Spleen (tissue), 11 donors: ENCODE data around the gene FNDC5. TPM values are rescaled to one million over a fixed set of nuclear protein-coding genes. Genes with fewer than 3 reads are reported as not detected.

Source experiments
- DNase-seq: peaks from one replicate; pipeline ENCODE4 v3.0.0-alpha.2; 2020
- H3K27ac ChIP-seq, 8 donors: fragments of 200-600 bp; sonication (generic) in 7 of 8; 1 replicate in 4 of 8; 2 replicates in 4 of 8; pipeline versions ENCODE4 v1.5.0 to v1.8.0; 2016 to 2021; ENCODE audit warnings: inconsistent platforms in 4 of 8, mild to moderate bottlenecking in 4 of 8, moderate library complexity in 1 of 8
- H3K27me3 ChIP-seq, 7 donors: fragments of 200-600 bp; sonication (generic) in 6 of 7; replicated peaks in 1 of 7; 1 replicate in 4 of 7; 2 replicates in 3 of 7; pipeline versions ENCODE4 v1.5.0 to v1.8.0; 2016 to 2021; ENCODE audit warnings: inconsistent platforms in 3 of 7, mild to moderate bottlenecking in 1 of 7
- H3K36me3 ChIP-seq, 6 donors: fragments of 200-600 bp; sonication (generic) in 5 of 6; 1 replicate in 4 of 6; 2 replicates in 2 of 6; pipeline versions ENCODE4 v1.5.0 to v1.8.0; 2016 to 2021; ENCODE audit warnings: inconsistent platforms in 2 of 6
- H3K4me1 ChIP-seq, 6 donors: fragments of 200-600 bp; sonication (generic) in 5 of 6; 1 replicate in 3 of 6; 2 replicates in 3 of 6; pipeline versions ENCODE4 v1.5.0 to v1.8.0; 2016 to 2021; ENCODE audit warnings: inconsistent platforms in 3 of 6
- H3K4me3 ChIP-seq, 8 donors: fragments of 200-600 bp; sonication (generic) in 7 of 8; 1 replicate in 4 of 8; 2 replicates in 4 of 8; pipeline versions ENCODE4 v1.5.0 to v1.8.0; 2016 to 2021; ENCODE audit warnings: inconsistent platforms in 4 of 8, mild to moderate bottlenecking in 4 of 8, moderate library complexity in 2 of 8
- H3K9me3 ChIP-seq, 8 donors: fragments of 200-600 bp; sonication (generic) in 7 of 8; 1 replicate in 4 of 8; 2 replicates in 4 of 8; pipeline versions ENCODE4 v1.5.0 to v1.8.0; 2016 to 2021; ENCODE audit warnings: inconsistent platforms in 4 of 8
- POLR2A ChIP-seq, 3 donors: fragments of 450-650 bp; IDR thresholded peaks; one replicate each; pipeline ENCODE4 v1.5.1; 2017; ENCODE audit warnings: antibody characterized with exemption in 3 of 3, mild to moderate bottlenecking in 1 of 3
- POLR2AphosphoS5 ChIP-seq, 3 donors: sonication (generic); formaldehyde crosslinking; IDR thresholded peaks; one replicate each; pipeline ENCODE4 v1.5.1; 2017; ENCODE audit warnings: antibody characterized with exemption in 3 of 3
- WGBS, 5 donors: extraction: QIAGEN DNeasy Blood & Tissue Kit in 3 of 5; methylation state at CpG; one replicate each; pipeline versions ENCODE4 v1.1.5 to v1.1.7; 2013 to 2018; 5-methylcytosine and 5-hydroxymethylcytosine counted together
- intact Hi-C: fragments of 100-400 bp; cut with DNase I; formaldehyde crosslinking; loops from one replicate; pipeline ENCODE4 v1.15.0; 2023; ENCODE audit warnings: low total_unique reads
- polyA plus RNA-seq, 3 donors: library from polyadenylated mRNA; stranded (reverse); fragments of 200-250 nt; gene quantifications; one replicate each; pipeline ENCODE4 v1.2.1, GENCODE V29; 2013
- total RNA-seq, 7 donors: library from RNA; depleted of rRNA in 3 of 7; stranded (reverse); fragments of >200 nt in 3 of 7; fragmentation: NEBNext Ultra II Directional in 4 of 7; extraction: Animal tissue kit (Norgen Biotek cat#: 25700) in 4 of 7; gene quantifications; one replicate each; pipeline versions ENCODE4 v1.1.0 to v1.2.1, GENCODE V29; 2016 to 2021
- TF ChIP-seq, protein P1 (sequence below), 11 experiments: fragments of 200-600 bp in 7 of 11; fragments of 450-650 bp in 4 of 11; sonication (generic) in 4 of 11; IDR thresholded peaks in 8 of 11; conservative IDR thresholded peaks in 3 of 11; 1 replicate in 7 of 11; 2 replicates in 4 of 11; pipeline versions ENCODE4 v1.4.0 to v1.8.0; 2016 to 2021; ENCODE audit warnings: antibody characterized with exemption in 11 of 11, inconsistent platforms in 4 of 11, mild to moderate bottlenecking in 1 of 11
- donor health status: healthy with polysubstance abuse.
- donor health status: DM: no; HTN: no; CAD: no; lungs with moderate emphysema.
- donor health status: DM: no; HTN: no; CAD: no.
- donor health status: Bipolar disorder and iron deficiency.
- donor health status: healthy.
- donor health status: DM: no; HTN: no; CAD: no.
- donor health status: DM: yes; HTN: yes; CAD: no.

The FNDC5 gene
- total and polyA plus RNA-seq, 10 donors, result 0.30 TPM; not detected in 8

DNA sequence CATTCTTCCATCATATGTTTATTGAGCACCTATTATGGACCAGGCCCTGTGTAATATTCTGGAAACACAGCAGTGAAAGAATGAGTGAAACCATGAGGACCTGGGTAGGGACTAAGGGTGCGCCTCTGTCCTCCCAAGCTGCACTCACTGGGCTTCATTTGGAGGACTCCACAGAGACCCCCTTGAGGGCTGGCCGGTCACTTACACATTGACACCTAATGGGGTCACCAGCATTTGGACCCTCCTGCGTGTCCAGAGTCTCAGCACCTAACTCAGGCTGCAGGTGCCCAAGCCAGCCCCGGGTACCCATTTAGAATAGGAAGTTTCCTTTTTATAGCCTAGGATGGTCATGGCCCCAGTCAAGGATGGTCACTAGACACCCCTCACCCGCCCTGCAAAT, 2.8 kb upstream of the FNDC5 start:
- Histone ChIP-seq H3K9me3 (no peaks in the 10 kb centered on the region), H3K27ac (no peak overlapping the region), H3K4me3 (no peak overlapping the region), H3K36me3 (peaks cover 0 to 5% (median 0%) of the 10 kb centered on the region in 6 donors), H3K4me1 (peaks cover 8 to 40% (median 27%) of the 10 kb centered on the region in 6 donors), H3K27me3 (peaks cover 0 to 91% (median 29%) of the 10 kb centered on the region in 7 donors)
- intact Hi-C loops, result loop anchor here (5.0 kb wide), 1 partner anchor 161 kb away; no protein-coding TSS in a partner anchor
- no peak for TF ChIP-seq POLR2A (IDR thresholded peaks at IDR 0.05)
- no peak for TF ChIP-seq POLR2AphosphoS5 (IDR thresholded peaks at IDR 0.05)
- TF ChIP-seq, protein P1, sequence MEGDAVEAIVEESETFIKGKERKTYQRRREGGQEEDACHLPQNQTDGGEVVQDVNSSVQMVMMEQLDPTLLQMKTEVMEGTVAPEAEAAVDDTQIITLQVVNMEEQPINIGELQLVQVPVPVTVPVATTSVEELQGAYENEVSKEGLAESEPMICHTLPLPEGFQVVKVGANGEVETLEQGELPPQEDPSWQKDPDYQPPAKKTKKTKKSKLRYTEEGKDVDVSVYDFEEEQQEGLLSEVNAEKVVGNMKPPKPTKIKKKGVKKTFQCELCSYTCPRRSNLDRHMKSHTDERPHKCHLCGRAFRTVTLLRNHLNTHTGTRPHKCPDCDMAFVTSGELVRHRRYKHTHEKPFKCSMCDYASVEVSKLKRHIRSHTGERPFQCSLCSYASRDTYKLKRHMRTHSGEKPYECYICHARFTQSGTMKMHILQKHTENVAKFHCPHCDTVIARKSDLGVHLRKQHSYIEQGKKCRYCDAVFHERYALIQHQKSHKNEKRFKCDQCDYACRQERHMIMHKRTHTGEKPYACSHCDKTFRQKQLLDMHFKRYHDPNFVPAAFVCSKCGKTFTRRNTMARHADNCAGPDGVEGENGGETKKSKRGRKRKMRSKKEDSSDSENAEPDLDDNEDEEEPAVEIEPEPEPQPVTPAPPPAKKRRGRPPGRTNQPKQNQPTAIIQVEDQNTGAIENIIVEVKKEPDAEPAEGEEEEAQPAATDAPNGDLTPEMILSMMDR (IDR thresholded peaks at IDR 0.05 in 8 of 11, conservative IDR thresholded peaks at IDR 0.05 in 3 of 11), result no peak
- 71 to 86% (median 76%) methylated on average over 5 of the region's 5 CpGs for WGBS, 5 donors
- DNase-seq, result peak; percentile 24

DNA sequence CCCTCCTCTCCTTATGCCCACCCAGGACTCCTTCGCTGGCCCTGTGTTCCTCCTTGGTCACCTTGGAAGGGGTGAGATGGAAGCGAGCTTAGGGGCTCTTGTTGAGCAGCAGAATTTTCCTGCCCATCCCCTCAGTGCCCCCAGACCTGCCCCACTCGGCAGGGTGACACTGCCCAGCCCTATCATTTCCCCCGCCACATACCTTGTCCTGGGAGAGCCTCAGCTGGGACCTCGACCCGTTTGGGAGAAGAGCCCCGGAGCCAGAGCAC, 1.4 kb upstream of the FNDC5 start:
- intact Hi-C loops, result loop anchor here (5.0 kb wide), 1 partner anchor 160 kb away; no protein-coding TSS in a partner anchor
- H3K27ac ChIP-seq, result no peak overlapping the region
- H3K4me1 ChIP-seq, result peaks cover 8 to 40% (median 27%) of the 10 kb centered on the region in 6 donors
- no peaks in the 10 kb centered on the region for H3K9me3 ChIP-seq
- 44 to 59% (median 47%) methylated on average over 7 of the region's 7 CpGs for WGBS, 5 donors
- no peak for TF ChIP-seq POLR2AphosphoS5 (IDR thresholded peaks at IDR 0.05)
- TF ChIP-seq POLR2A (IDR thresholded peaks at IDR 0.05), result no peak
- TF ChIP-seq, protein P1 (IDR thresholded peaks at IDR 0.05 in 8 of 11, conservative IDR thresholded peaks at IDR 0.05 in 3 of 11), result no peak
- peaks cover 0 to 77% (median 29%) of the 10 kb centered on the region in 7 donors for H3K27me3 ChIP-seq
- H3K36me3 ChIP-seq, result peaks cover 0 to 14% (median 0%) of the 10 kb centered on the region in 6 donors
- H3K4me3 ChIP-seq, result peak overlapping the region in 2 of 8 donors; percentile 17 to 48
- DNase-seq, result no peak

DNA sequence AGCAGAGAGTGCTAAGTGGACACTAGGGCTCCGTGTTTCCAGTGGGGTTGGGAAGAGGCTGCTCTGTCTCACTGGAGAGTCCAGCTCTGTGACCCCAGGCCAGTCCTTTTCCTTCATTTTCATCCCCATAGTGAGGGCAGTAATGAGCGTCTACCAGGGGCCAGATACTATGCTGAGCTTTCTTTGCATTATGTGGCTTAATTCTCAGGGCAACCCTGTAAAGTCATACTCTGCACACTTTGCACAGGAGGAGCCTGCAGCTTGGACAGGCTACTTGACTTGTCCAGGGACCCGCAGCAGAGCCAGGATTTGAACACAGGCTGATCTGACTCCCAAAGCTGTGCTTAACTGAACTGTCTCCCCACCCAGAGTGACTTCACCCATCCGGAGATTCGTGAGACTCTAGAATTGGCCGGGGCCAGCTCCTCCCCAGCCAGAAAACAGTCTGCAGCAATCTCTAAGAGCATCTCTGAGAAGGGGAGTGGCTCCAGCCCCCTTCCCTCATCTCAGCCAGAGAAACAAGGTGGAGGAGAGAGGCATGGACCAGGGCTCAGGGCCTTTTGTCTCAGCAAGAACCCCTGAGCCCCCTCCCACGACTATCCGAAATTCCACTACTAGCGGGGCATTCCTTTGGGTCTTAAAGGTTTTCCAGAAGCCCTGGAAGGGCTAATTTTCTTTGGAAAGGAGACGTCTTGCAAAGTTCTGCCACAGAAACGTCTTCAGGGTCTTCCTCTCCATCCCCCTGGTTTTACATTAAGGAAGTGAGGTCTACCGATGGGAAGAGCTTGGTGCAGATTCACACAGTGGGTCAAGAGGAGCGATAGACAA, 866 bp upstream of the FNDC5 start:
- H3K9me3 ChIP-seq, result no peaks in the 10 kb centered on the region
- peak overlapping the region in 6 of 8 donors; percentile 15 to 65 (median 26) for H3K4me3 ChIP-seq
- intact Hi-C loops, result loop anchor here (5.0 kb wide), 1 partner anchor 159 kb away; no protein-coding TSS in a partner anchor
- H3K36me3 ChIP-seq, result peaks cover 0 to 14% (median 0%) of the 10 kb centered on the region in 6 donors
- no peak overlapping the region for H3K27ac ChIP-seq
- TF ChIP-seq POLR2A (IDR thresholded peaks at IDR 0.05) (no peak), POLR2AphosphoS5 (IDR thresholded peaks at IDR 0.05) (no peak)
- TF ChIP-seq, protein P1 (IDR thresholded peaks at IDR 0.05 in 8 of 11, conservative IDR thresholded peaks at IDR 0.05 in 3 of 11), result no peak
- whole genome bisulfite sequencing, 5 donors, result 49 to 60% (median 51%) methylated on average over 12 to 13 of the region's 13 CpGs
- H3K4me1 ChIP-seq, result peaks cover 7 to 35% (median 26%) of the 10 kb centered on the region in 6 donors
- no peak for DNase-seq
- peaks cover 0 to 72% (median 26%) of the 10 kb centered on the region in 7 donors for H3K27me3 ChIP-seq
